Measurements from ENCODE around the gene PTPRT.

PTPRT gene

DNA sequence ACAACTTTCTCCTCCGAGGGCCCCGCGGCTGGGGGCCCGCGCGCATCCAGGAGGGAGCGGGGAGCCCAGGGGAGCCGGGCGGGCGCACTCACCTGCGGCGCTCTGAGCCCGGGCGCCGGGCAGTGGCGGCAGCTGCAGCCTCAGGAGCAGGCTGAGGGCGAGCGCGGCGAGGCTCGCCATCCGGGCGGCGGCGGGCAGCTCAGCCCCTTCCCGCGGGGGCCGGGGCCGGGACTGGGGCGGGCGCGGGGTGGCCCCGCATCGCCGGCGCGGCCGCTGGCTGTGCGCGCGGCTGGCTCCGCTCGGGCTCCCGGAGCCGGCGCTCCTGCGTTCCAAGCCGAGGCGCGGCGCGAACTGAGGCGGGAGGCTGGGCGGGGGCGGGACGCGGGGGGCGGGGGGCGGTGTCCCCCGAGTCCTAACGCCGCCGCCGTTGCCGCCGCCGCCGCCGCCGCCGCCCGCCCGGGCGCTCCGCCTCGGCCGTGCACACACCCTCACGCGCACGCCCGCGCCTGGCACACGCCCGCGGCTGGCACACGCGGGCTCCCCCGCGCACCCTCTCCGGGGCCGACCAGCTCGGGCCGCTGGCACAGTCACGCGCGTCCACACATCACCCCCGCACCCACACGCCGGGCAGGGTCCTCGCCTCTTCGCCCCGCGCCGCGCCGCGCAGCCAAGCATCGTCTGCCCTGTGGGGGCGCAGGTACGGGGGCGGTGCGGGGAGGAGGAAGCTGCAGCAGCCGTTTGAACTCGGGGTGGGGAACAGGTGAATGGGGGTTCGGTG lies at the start of gene PTPRT:
TSS of gene PTPRT (minus strand) at position 353 of the 778 bp plus-strand sequence. CDS start at position 180, 173 bp downstream.
- H3K4me1 ChIP-seq (ENCODE audit: insufficient read depth, low read length): no peaks in the 10 kb centered on the region
- no peaks in the 10 kb centered on the region for H3K36me3 ChIP-seq (ENCODE audit: insufficient read depth, low read length)
- no peak within 1 kb of the TSS for H2AFZ ChIP-seq (ENCODE audit: low read depth, low read length)
- H3K4me3 ChIP-seq (ENCODE audit: low read length): no peak within 1 kb of the TSS
- peaks cover 54% of the 10 kb centered on the region for H3K27me3 ChIP-seq (ENCODE audit: insufficient read depth, low read length)
- no peaks in the 10 kb centered on the region for H3K9me3 ChIP-seq (ENCODE audit: low read length)

DNA sequence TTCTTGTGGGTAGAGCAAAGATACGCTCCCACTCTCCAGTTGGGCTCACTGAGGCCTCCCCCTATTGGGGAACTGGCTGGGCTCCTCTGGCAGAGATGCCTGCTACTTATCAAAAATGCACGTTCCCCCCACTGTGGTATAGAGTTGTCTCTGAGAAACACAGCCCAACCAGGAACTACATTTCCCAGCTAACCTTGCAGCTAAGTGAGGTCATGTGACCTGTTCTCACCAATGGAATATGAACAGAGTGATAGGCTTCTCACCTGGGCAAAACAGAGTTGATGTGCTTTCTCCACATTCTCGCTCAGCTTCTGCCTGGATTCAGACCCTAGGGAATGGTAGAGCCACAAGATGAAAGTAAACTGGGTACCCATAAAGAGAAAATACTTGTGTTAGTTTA lies 49.1 kb upstream of the PTPRT start:
- Histone ChIP-seq H3K4me1 (ENCODE audit: insufficient read depth, low read length) (no peaks in the 10 kb centered on the region), H3K4me3 (ENCODE audit: low read length) (no peak overlapping the region), H3K27me3 (ENCODE audit: insufficient read depth, low read length) (no peaks in the 10 kb centered on the region), H2AFZ (ENCODE audit: low read depth, low read length) (no peak overlapping the region), H3K9me3 (ENCODE audit: low read length) (no peaks in the 10 kb centered on the region), H3K36me3 (ENCODE audit: insufficient read depth, low read length) (no peaks in the 10 kb centered on the region)

DNA sequence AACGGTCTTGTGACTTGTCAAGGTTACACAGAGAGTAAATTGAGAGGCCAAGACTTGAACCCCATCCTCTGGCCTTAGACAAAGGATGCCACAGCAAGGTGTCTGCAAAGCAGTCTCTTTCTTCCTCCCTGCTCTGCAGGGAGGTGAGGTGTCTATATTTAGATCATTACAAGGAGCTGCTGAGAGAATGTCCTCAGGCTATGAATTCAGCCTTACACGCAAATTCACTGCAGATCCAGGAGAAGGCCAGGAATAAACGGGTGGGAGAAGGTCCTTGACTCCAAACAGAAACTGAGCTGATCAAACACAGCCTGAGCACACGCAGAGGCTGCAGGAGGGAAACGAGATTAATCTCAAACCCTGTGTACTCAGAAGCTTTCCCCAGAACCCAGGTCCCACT lies 48.6 kb upstream of the PTPRT start:
- no peak overlapping the region for H2AFZ ChIP-seq (ENCODE audit: low read depth, low read length)
- H3K27me3 ChIP-seq (ENCODE audit: insufficient read depth, low read length): no peaks in the 10 kb centered on the region
- H3K4me1 ChIP-seq (ENCODE audit: insufficient read depth, low read length): no peaks in the 10 kb centered on the region
- H3K36me3 ChIP-seq (ENCODE audit: insufficient read depth, low read length): no peaks in the 10 kb centered on the region
- no peaks in the 10 kb centered on the region for H3K9me3 ChIP-seq (ENCODE audit: low read length)
- no peak overlapping the region for H3K4me3 ChIP-seq (ENCODE audit: low read length)

DNA sequence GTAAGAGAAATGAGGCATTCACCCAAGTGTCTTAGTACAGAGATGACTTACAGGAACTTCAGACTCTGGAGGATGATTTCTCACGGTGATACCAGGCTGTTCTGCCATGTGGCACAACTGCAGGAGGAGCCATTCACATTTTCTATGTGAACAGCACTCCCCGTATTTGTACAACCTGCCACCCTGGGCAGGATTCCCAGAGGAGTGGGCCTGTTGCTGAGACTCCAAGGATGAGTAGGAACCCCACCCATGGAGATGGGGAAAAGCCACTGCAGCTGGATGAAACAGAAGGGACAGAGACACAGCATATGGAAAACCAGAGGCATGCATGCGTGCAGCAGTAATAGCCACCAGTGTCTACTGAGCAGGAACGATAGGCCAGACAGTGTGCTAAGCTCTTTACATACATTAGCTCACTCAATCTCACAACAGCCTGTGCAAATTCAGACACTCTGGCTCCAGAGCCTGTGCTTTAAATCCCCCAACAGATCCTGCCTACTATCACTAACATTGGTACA lies 48.0 kb upstream of the PTPRT start:
- H3K9me3 ChIP-seq (ENCODE audit: low read length): no peaks in the 10 kb centered on the region
- H2AFZ ChIP-seq (ENCODE audit: low read depth, low read length): no peak overlapping the region
- no peaks in the 10 kb centered on the region for H3K36me3 ChIP-seq (ENCODE audit: insufficient read depth, low read length)
- H3K27me3 ChIP-seq (ENCODE audit: insufficient read depth, low read length): no peaks in the 10 kb centered on the region
- no peaks in the 10 kb centered on the region for H3K4me1 ChIP-seq (ENCODE audit: insufficient read depth, low read length)
- no peak overlapping the region for H3K4me3 ChIP-seq (ENCODE audit: low read length)

DNA sequence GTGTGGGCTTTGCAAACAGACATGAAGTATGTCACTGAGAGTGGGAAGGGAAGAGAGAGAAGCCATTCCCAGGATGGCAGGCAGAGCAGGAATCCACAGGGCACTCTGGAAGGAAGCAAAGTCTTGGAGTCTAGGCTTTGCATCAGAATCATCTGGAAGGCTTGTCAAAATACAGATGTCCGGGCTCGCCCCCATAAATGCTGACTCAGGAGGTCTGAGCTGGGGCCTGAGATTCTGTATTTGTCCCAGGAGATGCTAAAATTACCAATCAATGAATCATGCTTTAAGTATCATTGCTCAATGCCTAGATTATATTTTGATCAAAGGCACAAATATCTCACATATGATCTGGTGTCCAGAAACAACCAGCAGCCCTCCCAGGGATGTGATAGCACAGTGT lies 46.3 kb upstream of the PTPRT start:
- Histone ChIP-seq H3K36me3 (ENCODE audit: insufficient read depth, low read length) (no peaks in the 10 kb centered on the region), H3K9me3 (ENCODE audit: low read length) (no peaks in the 10 kb centered on the region), H3K27me3 (ENCODE audit: insufficient read depth, low read length) (no peaks in the 10 kb centered on the region), H2AFZ (ENCODE audit: low read depth, low read length) (no peak overlapping the region), H3K4me1 (ENCODE audit: insufficient read depth, low read length) (no peaks in the 10 kb centered on the region), H3K4me3 (ENCODE audit: low read length) (no peak overlapping the region)

DNA sequence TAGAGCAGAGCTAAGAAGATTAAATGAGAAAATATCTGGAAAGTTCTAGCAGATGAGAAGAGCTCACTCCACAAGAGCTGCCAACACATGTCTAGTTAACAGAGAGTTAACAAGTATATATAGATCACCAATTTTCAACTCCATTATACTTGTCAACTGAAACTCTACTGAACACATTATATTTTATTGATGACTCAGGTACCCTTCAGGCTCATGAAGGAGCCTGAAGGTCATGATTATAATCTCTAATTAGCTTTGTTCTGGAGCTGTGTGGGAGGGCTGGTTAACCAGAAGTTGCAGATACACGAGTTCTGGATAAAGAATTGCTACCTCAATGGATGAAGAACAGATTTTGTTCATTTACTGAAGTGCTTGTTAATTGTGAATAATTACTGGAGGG lies 42.1 kb upstream of the PTPRT start:
- no peak overlapping the region for H2AFZ ChIP-seq (ENCODE audit: low read depth, low read length)
- no peaks in the 10 kb centered on the region for H3K9me3 ChIP-seq (ENCODE audit: low read length)
- no peaks in the 10 kb centered on the region for H3K4me1 ChIP-seq (ENCODE audit: insufficient read depth, low read length)
- no peaks in the 10 kb centered on the region for H3K27me3 ChIP-seq (ENCODE audit: insufficient read depth, low read length)
- no peaks in the 10 kb centered on the region for H3K36me3 ChIP-seq (ENCODE audit: insufficient read depth, low read length)
- H3K4me3 ChIP-seq (ENCODE audit: low read length): no peak overlapping the region

DNA sequence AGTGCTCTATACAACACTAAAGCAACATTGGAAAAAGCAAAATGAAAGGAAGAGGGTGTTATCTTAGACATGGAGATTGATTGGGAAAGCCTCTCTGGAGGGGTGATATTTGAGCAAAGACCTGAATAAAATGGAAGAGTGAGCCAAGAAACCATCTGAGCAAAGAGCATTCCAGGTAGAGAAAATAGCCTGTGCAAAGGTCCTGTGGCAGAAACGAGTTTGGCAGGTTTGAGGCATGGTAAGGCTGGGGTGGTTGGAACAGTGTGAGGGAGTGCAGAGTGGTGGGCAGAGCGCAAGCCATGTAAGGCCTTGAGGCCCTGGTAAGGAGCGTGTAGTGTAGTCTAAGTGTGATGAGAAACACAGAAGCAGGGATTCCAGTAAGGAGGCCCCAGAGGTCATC lies 40.0 kb upstream of the PTPRT start:
- H3K4me1 ChIP-seq (ENCODE audit: insufficient read depth, low read length): no peaks in the 10 kb centered on the region
- no peaks in the 10 kb centered on the region for H3K36me3 ChIP-seq (ENCODE audit: insufficient read depth, low read length)
- no peak overlapping the region for H3K4me3 ChIP-seq (ENCODE audit: low read length)
- H2AFZ ChIP-seq (ENCODE audit: low read depth, low read length): no peak overlapping the region
- H3K27me3 ChIP-seq (ENCODE audit: insufficient read depth, low read length): no peaks in the 10 kb centered on the region
- H3K9me3 ChIP-seq (ENCODE audit: low read length): no peaks in the 10 kb centered on the region

DNA sequence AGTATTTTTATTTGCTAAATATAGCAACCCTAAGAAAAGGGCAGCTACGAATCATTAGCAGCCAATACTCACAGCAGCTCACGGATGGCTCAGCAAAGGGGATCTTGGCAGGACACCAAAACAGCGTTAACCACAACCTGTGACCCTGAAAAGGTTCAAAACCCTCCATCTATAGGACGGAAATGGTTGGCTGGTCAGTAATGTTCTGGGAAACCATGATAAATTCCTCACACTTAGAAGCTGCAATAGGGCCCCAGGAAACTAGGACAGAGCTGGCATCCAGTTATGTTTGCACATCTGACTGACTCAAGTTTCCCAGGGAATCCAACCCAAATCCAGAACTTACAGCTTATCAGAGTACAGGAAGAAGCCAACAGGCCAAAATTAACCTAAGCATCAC lies 30.9 kb upstream of the PTPRT start:
- H3K27me3 ChIP-seq (ENCODE audit: insufficient read depth, low read length): peaks cover 4% of the 10 kb centered on the region
- no peaks in the 10 kb centered on the region for H3K4me1 ChIP-seq (ENCODE audit: insufficient read depth, low read length)
- H3K9me3 ChIP-seq (ENCODE audit: low read length): no peaks in the 10 kb centered on the region
- no peak overlapping the region for H2AFZ ChIP-seq (ENCODE audit: low read depth, low read length)
- no peaks in the 10 kb centered on the region for H3K36me3 ChIP-seq (ENCODE audit: insufficient read depth, low read length)
- H3K4me3 ChIP-seq (ENCODE audit: low read length): no peak overlapping the region

DNA sequence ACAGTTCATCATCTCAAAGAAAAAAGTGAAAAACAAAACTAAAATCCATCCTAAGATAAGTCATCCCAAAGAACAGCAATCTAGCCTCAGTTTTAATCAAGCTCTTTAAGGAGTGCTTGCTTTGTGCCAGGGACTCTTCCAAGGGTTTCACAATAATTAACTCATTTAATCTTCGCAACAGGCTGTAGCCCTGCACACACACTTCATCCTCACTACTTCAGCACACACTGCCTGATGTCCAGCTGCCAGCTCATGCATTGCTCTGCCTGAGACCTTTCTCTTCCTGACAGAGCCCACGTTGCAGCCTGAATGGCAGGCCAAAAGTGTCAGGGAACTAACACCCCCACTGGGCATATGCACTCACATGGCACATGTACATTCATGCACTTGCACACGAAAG lies 21.2 kb upstream of the PTPRT start:
- no peaks in the 10 kb centered on the region for H3K27me3 ChIP-seq (ENCODE audit: insufficient read depth, low read length)
- H3K36me3 ChIP-seq (ENCODE audit: insufficient read depth, low read length): no peaks in the 10 kb centered on the region
- no peak overlapping the region for H2AFZ ChIP-seq (ENCODE audit: low read depth, low read length)
- no peaks in the 10 kb centered on the region for H3K9me3 ChIP-seq (ENCODE audit: low read length)
- H3K4me3 ChIP-seq (ENCODE audit: low read length): no peak overlapping the region
- no peaks in the 10 kb centered on the region for H3K4me1 ChIP-seq (ENCODE audit: insufficient read depth, low read length)

DNA sequence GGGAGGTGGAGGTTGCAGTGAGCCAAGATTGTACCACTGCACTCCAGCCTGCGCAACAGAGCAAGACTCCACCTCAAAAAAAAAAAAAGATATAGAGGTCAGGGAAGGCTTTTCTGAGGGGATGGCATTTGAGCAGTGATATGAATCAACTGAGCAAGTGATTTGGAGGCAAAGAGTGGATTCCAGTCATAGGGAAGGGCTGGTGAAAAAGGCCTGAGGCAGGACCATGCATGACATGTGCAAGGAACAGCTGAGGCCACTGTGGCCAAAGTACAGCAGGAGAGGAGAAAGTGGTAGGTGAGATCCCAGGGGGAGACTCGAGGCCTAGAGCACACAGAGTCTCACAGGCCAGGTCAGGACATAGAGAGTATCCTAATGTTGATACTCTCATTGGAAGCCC lies 20.1 kb upstream of the PTPRT start:
- Histone ChIP-seq H2AFZ (ENCODE audit: low read depth, low read length) (no peak overlapping the region), H3K36me3 (ENCODE audit: insufficient read depth, low read length) (no peaks in the 10 kb centered on the region), H3K4me1 (ENCODE audit: insufficient read depth, low read length) (no peaks in the 10 kb centered on the region), H3K4me3 (ENCODE audit: low read length) (no peak overlapping the region), H3K9me3 (ENCODE audit: low read length) (no peaks in the 10 kb centered on the region), H3K27me3 (ENCODE audit: insufficient read depth, low read length) (no peaks in the 10 kb centered on the region)

DNA sequence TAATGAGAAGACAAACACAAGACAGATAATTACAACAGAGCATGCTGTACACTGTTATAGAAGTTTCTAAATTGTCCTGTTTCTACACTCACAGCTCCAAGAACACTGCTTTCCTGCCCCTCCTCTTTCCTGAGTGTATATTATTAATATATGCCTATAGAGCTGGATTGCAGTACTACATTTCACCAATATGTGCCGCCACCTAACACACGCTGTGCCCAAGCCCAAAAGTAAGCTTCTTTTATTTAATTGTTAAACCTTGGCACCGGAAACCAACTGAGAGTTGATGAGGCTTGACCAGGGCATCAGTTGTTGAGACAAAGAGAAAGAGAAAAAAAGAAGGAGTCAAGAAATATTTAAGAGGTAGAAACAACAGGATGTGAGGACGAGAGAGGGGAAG lies 16.0 kb upstream of the PTPRT start:
- peaks cover 2% of the 10 kb centered on the region for H3K27me3 ChIP-seq (ENCODE audit: insufficient read depth, low read length)
- no peaks in the 10 kb centered on the region for H3K4me1 ChIP-seq (ENCODE audit: insufficient read depth, low read length)
- no peak overlapping the region for H2AFZ ChIP-seq (ENCODE audit: low read depth, low read length)
- H3K4me3 ChIP-seq (ENCODE audit: low read length): no peak overlapping the region
- H3K36me3 ChIP-seq (ENCODE audit: insufficient read depth, low read length): no peaks in the 10 kb centered on the region
- H3K9me3 ChIP-seq (ENCODE audit: low read length): no peaks in the 10 kb centered on the region

DNA sequence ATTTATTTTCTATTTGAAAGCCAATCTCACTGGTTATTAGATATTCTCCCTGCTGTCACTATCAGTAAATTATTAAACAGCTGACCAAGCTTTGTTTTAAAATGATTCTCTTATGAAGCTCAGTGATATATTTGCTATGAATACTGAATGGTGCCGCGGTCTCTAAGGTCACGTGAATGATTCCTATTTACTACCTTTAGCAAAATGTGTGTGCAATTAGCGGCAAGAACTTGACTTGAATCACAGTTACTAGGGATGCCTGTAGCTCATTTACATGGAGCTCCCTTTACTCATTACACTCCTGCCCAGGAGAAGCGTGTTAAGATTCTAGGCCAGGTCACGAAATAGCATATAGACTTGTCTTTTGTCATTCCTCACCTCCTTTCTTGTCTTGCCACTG lies 12.4 kb upstream of the PTPRT start:
- Histone ChIP-seq H3K36me3 (ENCODE audit: insufficient read depth, low read length) (no peaks in the 10 kb centered on the region), H3K4me3 (ENCODE audit: low read length) (no peak overlapping the region), H2AFZ (ENCODE audit: low read depth, low read length) (no peak overlapping the region), H3K9me3 (ENCODE audit: low read length) (no peaks in the 10 kb centered on the region), H3K4me1 (ENCODE audit: insufficient read depth, low read length) (no peaks in the 10 kb centered on the region), H3K27me3 (ENCODE audit: insufficient read depth, low read length) (peaks cover 4% of the 10 kb centered on the region)

DNA sequence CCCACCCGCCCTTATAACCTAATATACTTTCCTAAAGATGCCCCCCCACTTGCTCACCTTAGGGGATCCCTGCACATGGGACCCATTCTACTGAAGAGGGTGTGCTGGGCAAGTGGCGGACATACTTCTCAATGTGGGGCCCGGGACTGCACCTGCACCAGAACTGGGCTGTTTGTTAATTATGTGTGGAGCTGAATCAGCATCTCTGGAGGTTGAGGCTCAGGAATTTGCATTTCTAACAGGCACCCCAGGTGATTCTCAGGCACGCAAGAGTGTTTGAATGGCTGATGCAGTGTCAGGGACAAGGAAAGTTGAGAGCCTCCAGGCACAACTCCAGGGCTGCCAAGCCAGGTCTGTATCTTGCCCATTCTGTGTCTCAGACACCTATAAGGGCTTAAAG lies 8.9 kb upstream of the PTPRT start:
- H2AFZ ChIP-seq (ENCODE audit: low read depth, low read length): no peak overlapping the region
- peaks cover 12% of the 10 kb centered on the region for H3K27me3 ChIP-seq (ENCODE audit: insufficient read depth, low read length)
- H3K4me1 ChIP-seq (ENCODE audit: insufficient read depth, low read length): no peaks in the 10 kb centered on the region
- H3K9me3 ChIP-seq (ENCODE audit: low read length): no peaks in the 10 kb centered on the region
- no peaks in the 10 kb centered on the region for H3K36me3 ChIP-seq (ENCODE audit: insufficient read depth, low read length)
- H3K4me3 ChIP-seq (ENCODE audit: low read length): no peak overlapping the region

DNA sequence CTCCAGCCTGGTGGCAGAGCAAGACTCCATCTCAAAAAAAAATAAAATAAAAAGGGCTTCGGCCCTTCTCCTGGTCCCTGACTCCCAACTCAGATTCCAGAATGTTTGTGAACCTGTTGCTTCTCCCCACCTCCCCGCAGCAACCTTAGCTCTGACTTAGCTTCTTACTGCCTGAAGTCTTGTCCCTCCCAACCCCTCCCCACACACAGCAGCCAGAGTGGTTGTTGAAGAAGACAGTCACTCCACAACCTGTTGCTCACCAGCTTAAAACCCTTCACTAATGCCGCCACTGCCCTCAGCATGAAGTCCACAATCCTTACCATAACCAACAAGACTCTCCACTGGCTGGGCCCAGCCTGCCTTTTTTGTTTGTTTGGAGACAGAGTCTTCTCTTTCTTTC lies 6.5 kb upstream of the PTPRT start:
- Histone ChIP-seq H3K9me3 (ENCODE audit: low read length) (no peaks in the 10 kb centered on the region), H3K4me1 (ENCODE audit: insufficient read depth, low read length) (no peaks in the 10 kb centered on the region), H3K36me3 (ENCODE audit: insufficient read depth, low read length) (no peaks in the 10 kb centered on the region), H3K27me3 (ENCODE audit: insufficient read depth, low read length) (peaks cover 26% of the 10 kb centered on the region), H3K4me3 (ENCODE audit: low read length) (no peak overlapping the region), H2AFZ (ENCODE audit: low read depth, low read length) (no peak overlapping the region)

Measured in neuron (in vitro differentiated cells).